ENCODE measurements around the gene CELA1.
"Not testable (repeated sequence)": the region's sequence is repeated elsewhere in the genome, so short reads cannot be mapped to it uniquely, and the experiment has no call there.

The CELA1 gene

DNA sequence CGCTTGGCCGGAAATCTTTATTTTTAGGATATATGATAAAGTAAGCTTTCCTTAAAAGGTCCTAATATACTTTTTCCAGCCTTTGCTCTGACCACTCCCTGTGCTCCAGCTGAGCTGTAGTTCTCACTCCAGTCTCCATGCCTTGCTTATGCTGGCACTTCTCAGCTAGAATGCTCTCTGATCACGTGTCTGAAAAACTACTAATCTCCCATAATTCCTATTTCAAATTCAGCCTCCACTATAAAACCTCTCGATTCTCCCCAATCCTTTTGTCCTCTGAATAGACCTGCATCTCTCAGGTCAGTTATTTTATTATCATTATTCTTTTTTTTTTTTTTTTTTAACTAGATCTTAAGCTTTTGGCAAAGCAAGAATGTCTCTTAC lies 26.2 kb downstream of the CELA1 start:
- H3K27me3 Mint-ChIP-seq, result no peaks in the 10 kb centered on the region
- peaks cover 86% of the 10 kb centered on the region for H3K4me1 Mint-ChIP-seq
- no peaks in the 10 kb centered on the region for H3K9me3 Mint-ChIP-seq
- no peak overlapping the region for H3K4me3 Mint-ChIP-seq
- peak overlapping the region; percentile 69 for H3K27ac Mint-ChIP-seq
- ATAC-seq, result no peak
- no peaks in the 10 kb centered on the region for H3K36me3 Mint-ChIP-seq

DNA sequence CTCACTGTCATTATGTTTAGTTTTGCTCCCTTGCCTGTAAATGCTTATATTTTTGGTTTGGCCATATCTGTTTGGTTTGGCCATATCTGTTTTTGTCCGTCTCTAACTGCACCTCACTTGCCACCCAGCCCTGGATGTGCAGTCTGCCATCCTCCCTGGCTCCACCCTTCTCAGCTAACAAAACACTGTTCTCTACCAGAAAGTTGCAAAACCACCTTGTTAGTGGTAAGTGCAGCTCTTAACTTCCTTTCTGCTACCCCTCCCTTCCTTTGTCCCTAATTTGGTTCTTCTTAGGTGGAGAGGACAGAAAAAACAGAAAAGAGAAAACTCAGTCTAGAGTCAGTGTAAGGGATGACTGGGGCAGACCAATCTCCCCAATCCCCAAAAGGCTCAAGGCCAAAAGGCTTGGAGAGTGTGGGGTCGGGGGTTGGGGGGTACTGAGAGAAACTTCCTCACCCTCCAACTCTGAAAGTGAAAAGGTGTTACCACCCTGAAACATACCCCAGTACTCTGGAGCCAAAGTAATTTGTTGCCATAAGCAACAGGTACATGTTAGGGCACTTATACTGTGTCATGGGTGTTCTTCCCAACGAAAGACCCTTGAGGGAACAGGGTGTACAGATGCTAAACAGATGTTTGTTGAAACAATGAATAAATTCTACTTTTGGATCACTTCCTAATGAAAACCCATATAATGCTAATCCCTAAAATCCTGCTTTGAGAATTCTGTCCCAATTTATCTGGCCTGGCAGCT lies 27.5 kb downstream of the CELA1 start:
- ATAC-seq, result peak; percentile 69

GRCh38 chr12:51318057-51318806 lies 28.2 kb downstream of the CELA1 start:
- not testable (repeated sequence) for ATAC-seq, H3K36me3 Mint-ChIP-seq, H3K27me3 Mint-ChIP-seq, H3K4me3 Mint-ChIP-seq, H3K9me3 Mint-ChIP-seq
- peak overlapping the region; percentile 69 for H3K27ac Mint-ChIP-seq
- H3K4me1 Mint-ChIP-seq, result peaks cover 74% of the 10 kb centered on the region

More for the DNA sequence above, 27.5 kb downstream of the CELA1 start:
- H3K27ac Mint-ChIP-seq, result peak overlapping the region; percentile 69
- peak overlapping the region; percentile 10 for H3K4me3 Mint-ChIP-seq
- no peaks in the 10 kb centered on the region for H3K9me3 Mint-ChIP-seq
- H3K36me3 Mint-ChIP-seq, result no peaks in the 10 kb centered on the region
- peaks cover 80% of the 10 kb centered on the region for H3K4me1 Mint-ChIP-seq
- H3K27me3 Mint-ChIP-seq, result no peaks in the 10 kb centered on the region

DNA sequence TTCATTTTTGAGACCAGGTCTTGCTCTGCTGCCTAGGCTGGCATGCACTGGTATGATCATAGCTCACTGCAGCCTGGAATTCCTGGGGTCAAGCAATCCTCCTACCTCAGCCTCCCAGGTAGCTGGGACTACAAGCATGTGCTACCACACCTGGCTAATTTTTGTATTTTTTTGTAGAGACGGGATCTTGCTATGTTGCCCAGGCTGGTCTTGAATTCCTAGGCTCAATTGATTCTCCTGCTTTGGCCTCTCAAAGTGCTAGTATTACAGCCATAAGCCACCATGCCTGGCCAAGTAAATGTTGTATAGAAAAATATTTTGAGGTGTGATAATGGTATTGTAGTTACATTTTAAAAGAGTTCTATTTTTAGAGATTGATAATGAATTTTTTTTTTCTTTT lies 35.1 kb downstream of the CELA1 start:
- Mint-ChIP-seq H3K27me3 (no peaks in the 10 kb centered on the region), H3K9me3 (no peaks in the 10 kb centered on the region), H3K27ac (no peak overlapping the region), H3K4me3 (no peak overlapping the region), H3K36me3 (peaks cover 30% of the 10 kb centered on the region), H3K4me1 (peaks cover 25% of the 10 kb centered on the region)
- ATAC-seq, result no peak

GRCh38 chr12:51307655-51308593 lies 38.6 kb downstream of the CELA1 start:
- H3K27me3 Mint-ChIP-seq, result no peaks in the 10 kb centered on the region

DNA sequence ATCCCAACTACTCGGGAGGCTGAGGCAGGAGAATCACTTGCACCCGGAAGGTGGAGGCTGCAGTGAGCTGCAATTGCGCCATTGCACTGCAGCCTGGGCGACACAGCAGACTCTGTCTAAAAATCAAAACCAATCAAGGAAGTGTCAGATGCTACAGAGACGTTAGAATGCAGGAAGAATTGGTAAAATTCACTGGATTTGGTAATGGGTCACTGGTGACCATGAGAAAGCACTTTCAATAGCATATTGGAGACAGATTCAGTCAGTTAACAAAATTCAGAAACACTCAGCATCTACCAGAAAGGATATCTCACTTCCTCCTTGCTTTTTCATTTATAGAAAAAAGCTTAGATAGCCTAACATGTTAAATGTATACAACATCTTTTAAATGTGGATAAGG lies 40.0 kb downstream of the CELA1 start:
- Mint-ChIP-seq H3K27me3 (no peaks in the 10 kb centered on the region), H3K4me3 (no peak overlapping the region), H3K36me3 (peaks cover 36% of the 10 kb centered on the region), H3K4me1 (peaks cover 17% of the 10 kb centered on the region), H3K9me3 (no peaks in the 10 kb centered on the region), H3K27ac (no peak overlapping the region)
- no peak for ATAC-seq

More at GRCh38 chr12:51307655-51308593, 38.6 kb downstream of the CELA1 start:
- H3K9me3 Mint-ChIP-seq, result no peaks in the 10 kb centered on the region
- H3K36me3 Mint-ChIP-seq, result peaks cover 32% of the 10 kb centered on the region
- no peak overlapping the region for H3K4me3 Mint-ChIP-seq
- peak overlapping the region; percentile 25 for H3K27ac Mint-ChIP-seq
- peaks cover 17% of the 10 kb centered on the region for H3K4me1 Mint-ChIP-seq
- no peak for ATAC-seq

- H3K9me3 Mint-ChIP-seq, ATAC-seq, H3K4me1 Mint-ChIP-seq, H3K27me3 Mint-ChIP-seq, H3K4me3 Mint-ChIP-seq, H3K27ac Mint-ChIP-seq: not testable (repeated sequence)
- H3K36me3 Mint-ChIP-seq, result peaks cover 38% of the 10 kb centered on the region
Measured at GRCh38 chr12:51300768-51301167, 45.7 kb downstream of the CELA1 start.

DNA sequence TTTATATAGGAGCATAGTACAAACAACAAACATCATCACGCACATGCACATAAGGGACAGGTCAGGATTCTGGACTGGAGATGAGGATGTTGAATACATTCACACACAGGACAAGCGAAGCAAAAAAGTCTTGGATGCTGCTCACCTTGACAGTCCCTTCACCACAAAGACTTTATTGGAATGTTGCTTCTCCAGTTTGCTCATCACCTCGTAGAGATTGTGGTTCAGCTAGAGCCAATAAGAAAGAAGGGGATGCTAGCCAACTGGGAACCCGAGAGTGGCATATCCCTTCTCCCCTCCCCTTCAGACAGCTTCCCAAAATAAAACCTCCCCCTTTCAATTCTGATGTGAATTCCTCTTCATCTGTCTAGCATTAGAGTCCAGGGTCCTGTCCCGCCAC lies 50.8 kb downstream of the CELA1 start:
- no peaks in the 10 kb centered on the region for H3K27me3 Mint-ChIP-seq
- ATAC-seq, result no peak
- peaks cover 20% of the 10 kb centered on the region for H3K36me3 Mint-ChIP-seq
- H3K4me1 Mint-ChIP-seq, result peaks cover 23% of the 10 kb centered on the region
- H3K4me3 Mint-ChIP-seq, result no peak overlapping the region
- H3K27ac Mint-ChIP-seq, result no peak overlapping the region
- no peaks in the 10 kb centered on the region for H3K9me3 Mint-ChIP-seq

GRCh38 chr12:51294097-51294496 lies 52.4 kb downstream of the CELA1 start:
- H3K9me3 Mint-ChIP-seq, H3K27me3 Mint-ChIP-seq, H3K4me3 Mint-ChIP-seq, ATAC-seq, H3K27ac Mint-ChIP-seq: not testable (repeated sequence)
- Mint-ChIP-seq H3K36me3 (peaks cover 18% of the 10 kb centered on the region), H3K4me1 (peaks cover 23% of the 10 kb centered on the region)

DNA sequence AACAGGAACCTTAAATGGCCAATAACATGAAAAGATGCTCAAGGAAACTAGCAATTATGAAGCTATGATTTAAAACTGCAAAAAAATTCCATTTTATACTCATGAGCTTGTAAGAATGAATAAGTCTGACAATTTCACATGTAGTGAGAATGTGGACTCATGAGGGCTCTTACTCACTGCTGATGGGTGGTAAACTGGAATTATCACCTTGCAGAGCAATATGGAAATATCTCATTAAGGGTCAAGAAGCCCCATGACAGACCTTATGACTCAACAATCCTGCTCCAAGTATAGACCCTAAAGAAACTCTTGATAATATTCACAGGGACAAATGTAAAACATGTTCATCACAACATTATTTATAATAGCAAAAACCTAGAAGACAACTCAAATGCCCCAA lies 52.8 kb downstream of the CELA1 start:
- Mint-ChIP-seq H3K27ac (no peak overlapping the region), H3K9me3 (no peaks in the 10 kb centered on the region), H3K27me3 (no peaks in the 10 kb centered on the region), H3K4me3 (no peak overlapping the region), H3K36me3 (peaks cover 20% of the 10 kb centered on the region), H3K4me1 (peaks cover 23% of the 10 kb centered on the region)
- no peak for ATAC-seq

GRCh38 chr12:51291603-51292513 lies 54.6 kb downstream of the CELA1 start:
- not testable (repeated sequence) for H3K9me3 Mint-ChIP-seq, H3K27me3 Mint-ChIP-seq
- Mint-ChIP-seq H3K36me3 (peaks cover 22% of the 10 kb centered on the region), H3K4me1 (peaks cover 23% of the 10 kb centered on the region), H3K27ac (peak overlapping the region; percentile 81), H3K4me3 (peak overlapping the region; percentile 50)
- peak; percentile 84 for ATAC-seq

DNA sequence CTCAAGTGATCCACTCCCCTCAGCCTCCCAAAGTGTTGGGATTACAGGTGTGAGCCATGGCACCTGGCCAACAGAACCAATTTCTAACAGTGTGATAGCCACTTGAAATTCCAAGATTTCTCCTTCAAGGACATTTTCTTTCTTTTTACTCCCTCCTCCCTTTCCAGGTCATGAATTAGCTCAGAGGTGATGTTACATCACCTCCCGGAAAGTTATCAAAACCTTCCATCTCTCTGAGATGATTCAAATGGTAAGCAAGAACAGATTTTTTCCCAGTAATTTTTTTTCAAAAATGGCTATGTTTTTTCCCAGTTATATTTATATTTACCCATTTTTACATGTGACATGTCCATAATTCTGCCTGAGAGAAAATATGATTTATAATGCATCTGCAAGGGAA lies 60.6 kb downstream of the CELA1 start:
- Mint-ChIP-seq H3K27ac (no peak overlapping the region), H3K4me3 (no peak overlapping the region), H3K27me3 (no peaks in the 10 kb centered on the region), H3K36me3 (peaks cover 17% of the 10 kb centered on the region), H3K4me1 (no peaks in the 10 kb centered on the region), H3K9me3 (no peaks in the 10 kb centered on the region)
- no peak for ATAC-seq

- ATAC-seq, result no peak
- Mint-ChIP-seq H3K9me3 (no peaks in the 10 kb centered on the region), H3K27ac (no peak overlapping the region), H3K4me1 (peaks cover 11% of the 10 kb centered on the region), H3K36me3 (peaks cover 6% of the 10 kb centered on the region), H3K4me3 (no peak overlapping the region), H3K27me3 (no peaks in the 10 kb centered on the region)
Measured at GRCh38 chr12:51281202-51281924, 65.1 kb downstream of the CELA1 start.

Data from stimulated activated memory B cell treated with anti-CD40 and anti-IgM and Interleukin-4, amounts not matched to agents 10 μg/mL and 1 μg/mL and 100 μg/mL, for 72 hours (primary cell).